OCI-LY7 (cell line): ENCODE data around the gene CHCHD6. TPM values are rescaled to one million over a fixed set of nuclear protein-coding genes. Genes with fewer than 3 reads are reported as not detected.

Experiments
- BruUV-seq: library from RNA; stranded (reverse); fragments of 400-500 nt; replicated peaks from 2 replicates; lab custom pipeline; 2021; lab: Mats Ljungman, UMichigan
- CTCF ChIA-PET: fragments of 300-600 bp; sonication (Branson Sonifier 250); formaldehyde crosslinking; loops from one replicate; lab custom pipeline; 2022; ENCODE audit warnings: antibody characterized with exemption; ENCODE audit not compliant: unreplicated experiment; lab: Charles Lee
- POLR2A ChIA-PET: fragments of 300-600 bp; sonication (Branson Sonifier 250); formaldehyde crosslinking; loops from one replicate; lab custom pipeline; 2022; ENCODE audit warnings: antibody characterized with exemption; lab: Charles Lee
- DNase-seq: peaks from one replicate; pipeline ENCODE4 v3.0.0-alpha.2; 2015; ENCODE audit warnings: low spot score
- H2AFZ ChIP-seq: fragments of 200-600 bp; sonication (generic), shearing (Covaris generic); 2 replicates; pipeline ENCODE4 v1.6.1; 2014; ENCODE audit warnings: mild to moderate bottlenecking, antibody characterized with exemption, low read length, moderate library complexity
- H3K27ac ChIP-seq: fragments of 200-600 bp; sonication (generic); 2 replicates; pipeline ENCODE4 v1.5.1; 2014; ENCODE audit warnings: mixed run types, low read depth, mild to moderate bottlenecking, moderate library complexity, low read length, inconsistent platforms; ENCODE audit not compliant: poor library complexity, severe bottlenecking
- H3K36me3 ChIP-seq: fragments of 200-600 bp; sonication (generic); 2 replicates; pipeline ENCODE4 v1.6.1; 2014; ENCODE audit warnings: mild to moderate bottlenecking, antibody characterized with exemption, low read length, moderate library complexity, mixed read lengths; ENCODE audit not compliant: insufficient read depth
- H3K4me1 ChIP-seq: fragments of 200-600 bp; sonication (generic); 2 replicates; pipeline ENCODE4 v1.5.1; 2014; ENCODE audit warnings: mild to moderate bottlenecking, low read length; ENCODE audit not compliant: insufficient read depth, poor library complexity, severe bottlenecking
- H3K4me2 ChIP-seq: fragments of 200-600 bp; sonication (generic); 2 replicates; pipeline ENCODE4 v1.6.1; 2014; ENCODE audit warnings: mild to moderate bottlenecking, low read length
- H3K4me3 ChIP-seq: fragments of 200-600 bp; sonication (generic); 2 replicates; pipeline ENCODE4 v1.5.1; 2014; ENCODE audit warnings: mild to moderate bottlenecking, low read depth, low read length; ENCODE audit not compliant: poor library complexity, severe bottlenecking
- H3K79me2 ChIP-seq: fragments of 200-600 bp; sonication (generic); 2 replicates; pipeline ENCODE4 v1.6.1; 2016; ENCODE audit warnings: low read depth, mild to moderate bottlenecking, low read length, moderate library complexity, mixed read lengths; ENCODE audit not compliant: insufficient read depth
- H3K9me2 ChIP-seq: fragments of 200-600 bp; sonication (generic); 2 replicates; pipeline ENCODE4 v1.6.1; 2016; ENCODE audit warnings: mild to moderate bottlenecking, low read length, mixed read lengths; ENCODE audit not compliant: insufficient read depth
- H3K9me3 ChIP-seq: fragments of 200-600 bp; sonication (generic); 2 replicates; pipeline ENCODE4 v1.6.1; 2014; ENCODE audit warnings: mild to moderate bottlenecking, mixed run types, low read length, mixed read lengths
- H4K20me1 ChIP-seq: fragments of 200-600 bp; sonication (generic); 2 replicates; pipeline ENCODE4 v1.6.1; 2014; ENCODE audit warnings: mild to moderate bottlenecking, antibody characterized with exemption, low read length, moderate library complexity, mixed read lengths; ENCODE audit not compliant: insufficient read depth
- EZH2phosphoT487 ChIP-seq: fragments of 200-600 bp; sonication (generic); IDR thresholded peaks from 2 replicates; pipeline ENCODE4 v1.6.1; 2018; ENCODE audit warnings: low read depth, borderline replicate concordance, mild to moderate bottlenecking, mixed run types, antibody characterized with exemption, low read length, moderate library complexity, mixed read lengths
- intact Hi-C: fragments of 100-400 bp; cut with micrococcal nuclease; formaldehyde crosslinking; loops from one replicate; pipeline ENCODE4 v1.10.0; 2022; ENCODE audit not compliant: unreplicated experiment
- total RNA-seq, 2 experiments: library from RNA; depleted of rRNA in 1 of 2; stranded (reverse); fragments of >200 nt in 1 of 2; shearing (Covaris generic) in 1 of 2; gene quantifications; 2 replicates each; pipeline ENCODE4 v1.2.3, GENCODE V29; 2014 to 2022
- TF ChIP-seq, protein P1 (sequence below): fragments of 200-600 bp; sonication (generic); conservative IDR thresholded peaks from 2 replicates; pipeline ENCODE4 v1.5.1; 2014; ENCODE audit warnings: mild to moderate bottlenecking, antibody characterized with exemption, low read length, moderate library complexity, mixed read lengths

Gene CHCHD6
- total RNA-seq, 2 experiments from 2014 or later: 14.7 to 21.2 TPM

DNA sequence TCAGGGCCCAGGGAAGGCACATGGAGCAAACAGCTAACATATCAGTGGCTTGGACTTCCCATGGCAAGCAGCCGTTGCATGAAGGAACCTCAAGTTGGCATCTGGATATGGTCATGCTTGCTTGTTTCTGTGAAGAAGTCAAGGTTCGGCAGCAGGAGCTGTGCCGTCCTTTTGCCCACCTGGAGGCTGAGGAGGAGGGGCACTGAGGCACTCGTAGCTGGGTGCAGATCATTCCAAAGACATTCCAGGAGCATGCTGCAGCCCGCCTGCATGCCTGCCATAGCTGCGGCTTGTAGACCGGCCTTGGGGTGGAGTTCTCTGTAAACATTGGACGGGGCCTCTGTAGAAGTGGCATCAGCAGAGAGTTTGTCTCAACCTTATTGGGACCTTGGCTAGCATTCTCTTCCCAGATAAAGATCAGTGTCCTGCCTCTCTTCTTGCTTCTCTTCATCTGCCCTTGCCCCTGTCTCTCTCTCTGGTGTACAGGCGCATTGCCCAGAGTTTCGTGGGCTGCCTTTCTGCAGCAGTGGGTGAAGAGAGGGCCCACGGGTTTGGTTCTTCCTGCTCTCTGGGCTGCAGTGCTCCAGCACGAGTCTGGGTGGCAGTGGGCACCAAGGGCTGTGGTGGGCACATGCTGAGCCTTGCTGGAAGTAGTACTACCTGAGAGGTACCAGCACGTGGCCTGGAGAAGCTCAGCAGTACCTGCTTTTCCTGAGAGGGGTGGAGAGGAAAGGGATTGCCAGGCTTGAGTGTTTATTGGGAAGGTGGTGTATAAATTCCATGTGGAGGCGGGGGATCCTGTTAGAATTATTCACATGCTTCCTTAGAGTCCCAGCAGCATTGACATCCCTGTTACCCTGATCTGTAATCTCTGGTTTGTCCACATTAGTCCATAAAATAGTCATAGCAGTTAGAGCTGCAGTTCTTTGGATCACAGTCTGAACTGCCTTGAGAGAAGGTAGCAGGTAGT is 49.4 kb downstream of the CHCHD6 start:
- Histone ChIP-seq H3K4me1 (no peaks in the 10 kb centered on the region), H3K79me2 (no peaks in the 10 kb centered on the region), H3K36me3 (no peaks in the 10 kb centered on the region), H2AFZ (no peak overlapping the region), H3K27ac (no peak overlapping the region), H3K9me3 (no peaks in the 10 kb centered on the region), H3K4me2 (no peak overlapping the region), H4K20me1 (no peaks in the 10 kb centered on the region), H3K9me2 (no peaks in the 10 kb centered on the region), H3K4me3 (no peak overlapping the region)
- intact Hi-C loops: loop anchor here (2.0 kb wide), 2 partner anchors 701 to 791 kb away; no protein-coding TSS in a partner anchor
- BruUV-seq: no TSS peak
- no peak for DNase-seq
- POLR2A ChIA-PET: no interaction called here
- CTCF ChIA-PET: no interaction called here
- TF ChIP-seq EZH2phosphoT487: no peak
- TF ChIP-seq, protein P1, sequence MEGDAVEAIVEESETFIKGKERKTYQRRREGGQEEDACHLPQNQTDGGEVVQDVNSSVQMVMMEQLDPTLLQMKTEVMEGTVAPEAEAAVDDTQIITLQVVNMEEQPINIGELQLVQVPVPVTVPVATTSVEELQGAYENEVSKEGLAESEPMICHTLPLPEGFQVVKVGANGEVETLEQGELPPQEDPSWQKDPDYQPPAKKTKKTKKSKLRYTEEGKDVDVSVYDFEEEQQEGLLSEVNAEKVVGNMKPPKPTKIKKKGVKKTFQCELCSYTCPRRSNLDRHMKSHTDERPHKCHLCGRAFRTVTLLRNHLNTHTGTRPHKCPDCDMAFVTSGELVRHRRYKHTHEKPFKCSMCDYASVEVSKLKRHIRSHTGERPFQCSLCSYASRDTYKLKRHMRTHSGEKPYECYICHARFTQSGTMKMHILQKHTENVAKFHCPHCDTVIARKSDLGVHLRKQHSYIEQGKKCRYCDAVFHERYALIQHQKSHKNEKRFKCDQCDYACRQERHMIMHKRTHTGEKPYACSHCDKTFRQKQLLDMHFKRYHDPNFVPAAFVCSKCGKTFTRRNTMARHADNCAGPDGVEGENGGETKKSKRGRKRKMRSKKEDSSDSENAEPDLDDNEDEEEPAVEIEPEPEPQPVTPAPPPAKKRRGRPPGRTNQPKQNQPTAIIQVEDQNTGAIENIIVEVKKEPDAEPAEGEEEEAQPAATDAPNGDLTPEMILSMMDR: no peak

DNA sequence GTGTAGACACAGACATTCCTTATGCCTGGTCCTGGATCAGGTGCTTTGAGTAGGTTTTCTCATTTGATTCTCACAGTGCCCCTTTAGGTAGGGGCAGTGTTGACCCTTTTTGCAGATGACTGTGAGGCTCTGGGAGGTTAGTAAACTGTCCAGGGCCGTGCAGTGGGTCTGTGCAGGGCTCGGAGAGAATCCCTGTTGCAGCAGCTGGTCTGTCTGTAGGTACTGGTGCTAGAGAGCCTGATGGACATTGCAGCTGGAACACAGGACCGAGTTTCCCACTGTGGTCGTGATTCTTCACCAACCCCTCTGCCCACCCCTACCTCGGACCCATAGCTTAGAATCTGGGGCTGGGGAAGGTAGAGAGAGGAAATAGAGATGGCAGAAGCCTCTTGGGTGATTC is 51.8 kb downstream of the CHCHD6 start:
- no peak overlapping the region for H3K4me3 ChIP-seq
- H4K20me1 ChIP-seq: no peaks in the 10 kb centered on the region
- TF ChIP-seq, protein P1: no peak
- TF ChIP-seq EZH2phosphoT487: no peak
- no peak overlapping the region for H3K27ac ChIP-seq
- intact Hi-C loops: no loop called here
- no peaks in the 10 kb centered on the region for H3K36me3 ChIP-seq
- ChIA-PET CTCF (no interaction called here), POLR2A (no interaction called here)
- no peaks in the 10 kb centered on the region for H3K4me1 ChIP-seq
- H3K9me2 ChIP-seq: no peaks in the 10 kb centered on the region
- no TSS peak for BruUV-seq
- no peak overlapping the region for H3K4me2 ChIP-seq
- H2AFZ ChIP-seq: no peak overlapping the region
- DNase-seq: no peak
- H3K9me3 ChIP-seq: no peaks in the 10 kb centered on the region
- no peaks in the 10 kb centered on the region for H3K79me2 ChIP-seq

DNA sequence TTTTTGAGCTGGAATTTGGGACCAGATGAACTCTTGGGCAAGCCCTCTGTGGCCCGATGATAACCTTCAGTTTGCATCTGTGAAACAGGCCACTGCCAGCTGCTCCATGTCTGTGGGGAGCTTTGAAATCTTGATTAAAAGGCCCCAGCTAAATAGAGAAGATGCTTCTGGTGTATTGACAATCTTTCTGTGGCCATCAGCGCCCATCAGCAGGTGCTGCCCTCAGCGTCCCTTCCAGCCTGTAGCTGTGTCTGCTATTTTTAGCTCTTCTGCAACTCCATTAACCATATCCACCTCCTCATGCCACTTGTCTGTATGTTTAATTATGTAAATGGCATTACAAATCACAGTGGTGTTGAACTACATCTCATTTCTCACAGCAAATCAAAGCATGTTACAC is 54.0 kb downstream of the CHCHD6 start:
- Histone ChIP-seq H3K4me3 (no peak overlapping the region), H3K36me3 (no peaks in the 10 kb centered on the region), H3K4me2 (no peak overlapping the region), H3K9me2 (no peaks in the 10 kb centered on the region), H3K4me1 (no peaks in the 10 kb centered on the region), H4K20me1 (no peaks in the 10 kb centered on the region), H3K27ac (no peak overlapping the region), H2AFZ (no peak overlapping the region), H3K9me3 (no peaks in the 10 kb centered on the region), H3K79me2 (no peaks in the 10 kb centered on the region)
- ChIA-PET POLR2A (no interaction called here), CTCF (no interaction called here)
- no TSS peak for BruUV-seq
- TF ChIP-seq EZH2phosphoT487: no peak
- TF ChIP-seq, protein P1: no peak
- no peak for DNase-seq
- intact Hi-C loops: no loop called here
